HG02973 (cell line): Measurements from ENCODE around the gene POLR1D.

ENCODE experiments used
- ATAC-seq: cut with Tn5 transposase; IDR thresholded peaks from one replicate; pipeline ENCODE4 v1.9.1; 2021; ENCODE audit warnings: moderate library complexity; ENCODE audit not compliant: unreplicated experiment

POLR1D gene

GRCh38 chr13:27621366-27622101, at the start of gene POLR1D:
Gene POLR1D (plus strand): TSS chr13:27621892. CDS start chr13:27621984, 92 bp downstream.
- peak; percentile 60 for ATAC-seq

DNA sequence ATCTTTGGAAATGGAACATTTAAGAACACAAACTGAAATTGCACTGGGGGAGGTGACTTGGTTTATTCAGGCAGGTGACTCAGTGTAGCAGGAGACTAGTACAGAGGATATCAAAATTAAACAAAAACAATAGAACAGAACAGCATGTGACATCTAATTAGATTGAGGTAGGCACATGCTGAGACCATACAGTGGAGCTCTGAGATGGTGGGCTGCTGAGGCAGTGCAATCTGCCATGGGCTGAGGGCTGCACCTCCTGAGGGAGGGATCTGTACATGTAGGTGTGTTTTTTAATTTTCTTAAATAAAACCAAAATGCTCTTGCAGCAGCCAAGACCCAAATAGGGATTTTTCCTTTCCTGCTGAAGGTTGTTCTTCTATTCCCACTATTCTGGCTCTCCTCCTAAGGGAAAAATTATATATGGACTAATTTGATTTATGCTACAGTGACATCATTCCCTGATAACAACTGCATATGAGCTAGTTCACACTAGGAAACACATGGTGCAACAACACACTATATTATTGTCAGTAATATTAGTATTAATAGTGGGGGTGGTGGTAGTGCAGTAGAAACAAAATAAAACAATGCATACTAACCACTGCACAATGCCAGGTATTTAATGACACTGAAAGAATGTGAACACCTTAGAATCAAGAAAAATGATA, 49.3 kb upstream of the POLR1D start:
- no peak for ATAC-seq

DNA sequence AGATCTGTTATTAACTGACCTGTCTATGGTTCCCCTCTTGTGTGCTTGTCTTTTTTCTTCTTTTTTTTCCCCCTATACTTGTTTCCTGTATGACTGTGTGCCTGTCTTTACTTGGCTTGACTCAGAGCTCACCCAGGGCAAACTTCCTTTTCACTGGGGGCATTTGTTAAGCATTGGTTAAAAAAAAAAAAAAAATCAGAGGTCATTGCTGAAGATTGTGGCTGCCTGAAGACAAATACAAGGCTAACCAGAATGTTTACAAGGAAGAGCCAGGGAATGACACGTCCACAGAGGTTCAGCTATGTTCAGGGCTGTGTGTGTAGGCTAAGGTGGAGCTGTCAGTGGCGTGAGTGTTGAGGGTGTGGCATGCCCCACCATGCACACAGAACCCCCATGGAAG, 48.4 kb upstream of the POLR1D start:
- no peak for ATAC-seq

- ATAC-seq, result no peak
Measured at GRCh38 chr13:27574661-27575060, 47.0 kb upstream of the POLR1D start.

- no peak for ATAC-seq
Measured at GRCh38 chr13:27578121-27579030, 43.3 kb upstream of the POLR1D start.

DNA sequence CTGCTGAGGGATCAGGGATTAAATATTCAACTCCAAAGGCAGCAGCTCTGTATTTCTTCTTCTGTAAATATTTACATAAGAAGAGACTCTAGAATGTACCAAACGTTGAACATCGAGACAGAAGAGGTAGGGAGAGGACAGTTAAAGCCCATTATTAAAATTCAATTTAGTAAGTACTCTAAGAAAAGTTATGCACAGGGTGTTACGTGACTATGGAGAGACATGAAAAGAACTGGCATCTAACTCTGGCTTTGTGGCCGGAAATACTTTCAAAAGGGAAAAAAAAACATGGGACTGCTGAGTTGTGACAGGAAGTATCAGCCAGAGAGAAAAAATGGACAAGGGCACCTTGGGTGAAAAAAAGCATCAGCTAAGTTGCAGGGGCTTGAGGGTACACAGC, 38.0 kb upstream of the POLR1D start:
- no peak for ATAC-seq

- no peak for ATAC-seq
Measured at GRCh38 chr13:27587095-27587746, 34.5 kb upstream of the POLR1D start.

DNA sequence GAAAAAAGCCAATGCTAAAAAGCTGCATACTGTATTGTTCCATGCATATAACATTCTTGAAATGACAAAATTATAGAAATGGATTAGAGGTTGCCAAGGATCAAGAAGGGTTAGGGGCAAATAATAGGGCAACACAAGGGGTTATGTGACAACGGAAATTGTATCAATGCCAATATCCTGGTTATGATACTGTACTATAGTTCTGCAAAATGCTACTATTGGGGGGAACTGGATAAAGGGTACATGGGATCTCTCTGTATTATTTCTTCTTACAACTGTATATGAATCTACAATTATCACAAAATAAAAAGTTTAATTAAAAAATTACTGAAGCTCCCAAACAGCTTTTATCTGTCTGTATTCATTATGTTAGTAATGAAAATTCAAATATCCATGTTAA, 33.3 kb upstream of the POLR1D start:
- no peak for ATAC-seq

DNA sequence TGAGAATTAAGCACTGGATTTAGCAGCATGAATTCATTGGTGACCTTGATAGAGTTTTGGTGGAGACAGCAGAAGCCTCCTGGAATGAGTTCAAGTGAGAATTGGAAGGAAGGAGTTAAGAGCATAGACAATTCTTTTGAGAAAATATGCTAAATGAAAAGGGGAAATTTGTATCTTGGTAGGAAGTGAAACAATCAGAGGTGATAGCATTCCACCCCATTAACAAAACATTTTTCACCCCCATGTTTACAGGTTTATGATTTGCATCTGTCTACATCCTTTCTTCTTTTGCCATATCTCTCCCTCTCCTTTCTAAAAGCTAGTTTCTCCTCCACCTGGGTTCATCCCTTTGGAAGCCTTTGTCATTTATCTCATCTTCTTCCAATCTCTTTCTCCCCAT, 28.8 kb upstream of the POLR1D start:
- no peak for ATAC-seq

- peak; percentile 48 for ATAC-seq
Measured at GRCh38 chr13:27593267-27593666, 28.4 kb upstream of the POLR1D start.

DNA sequence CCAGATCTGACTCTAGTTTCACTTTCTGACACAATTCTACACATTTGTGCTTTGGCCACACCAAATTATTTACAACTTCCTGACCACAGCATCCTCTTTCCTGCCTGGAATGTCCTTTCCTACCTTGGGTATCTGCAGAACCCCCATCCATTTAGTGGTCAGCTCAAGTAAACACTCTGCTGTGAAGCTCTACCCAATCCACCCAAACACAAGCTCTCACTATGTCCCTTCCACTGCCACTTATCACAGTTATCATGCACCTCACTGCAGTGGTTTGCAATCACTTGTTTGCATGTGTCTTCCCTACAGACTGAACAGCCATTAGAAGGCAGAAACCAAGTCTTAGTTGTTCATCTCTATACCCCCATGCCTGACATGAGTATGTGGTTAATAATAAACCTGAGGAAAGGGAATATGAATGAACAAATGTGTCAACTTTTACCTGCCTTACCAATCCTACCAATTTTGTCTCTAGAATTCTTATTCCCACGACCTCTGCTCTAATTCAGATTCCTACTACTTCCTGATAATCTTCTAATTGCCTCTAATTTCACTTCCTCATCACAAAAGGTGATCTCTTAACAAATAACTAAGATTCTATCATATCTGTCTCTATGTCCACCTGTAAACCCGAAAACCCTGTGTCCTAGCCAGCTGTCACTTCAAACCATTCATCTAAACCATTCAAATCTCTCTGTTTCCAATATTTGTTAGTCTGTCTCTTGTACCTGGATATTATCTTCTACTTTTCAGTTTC, 26.5 kb upstream of the POLR1D start:
- ATAC-seq, result no peak

- ATAC-seq, result no peak
Measured at GRCh38 chr13:27599096-27599495, 22.6 kb upstream of the POLR1D start.

- ATAC-seq, result no peak
Measured at GRCh38 chr13:27599845-27600553, 21.7 kb upstream of the POLR1D start.

GRCh38 chr13:27600711-27601110, 21.0 kb upstream of the POLR1D start:
- ATAC-seq, result no peak

DNA sequence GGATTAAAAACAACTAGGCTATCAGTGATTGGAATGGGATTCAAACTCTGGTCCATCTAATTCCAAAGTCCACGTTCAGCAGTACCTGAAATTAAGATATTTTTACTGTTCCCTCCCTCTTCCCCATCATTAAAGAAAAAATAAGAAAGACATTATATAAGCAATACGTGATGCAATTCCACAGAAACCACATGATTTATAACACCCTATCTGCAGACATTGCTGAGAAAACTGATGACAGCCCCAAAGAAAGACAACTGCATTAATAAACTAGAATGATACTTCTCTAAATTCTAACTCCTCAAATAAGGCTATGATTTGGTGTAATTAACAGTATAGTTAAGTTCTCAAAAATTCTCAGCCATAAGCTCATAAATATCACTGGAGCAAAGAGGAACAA, 20.5 kb upstream of the POLR1D start:
- no peak for ATAC-seq

DNA sequence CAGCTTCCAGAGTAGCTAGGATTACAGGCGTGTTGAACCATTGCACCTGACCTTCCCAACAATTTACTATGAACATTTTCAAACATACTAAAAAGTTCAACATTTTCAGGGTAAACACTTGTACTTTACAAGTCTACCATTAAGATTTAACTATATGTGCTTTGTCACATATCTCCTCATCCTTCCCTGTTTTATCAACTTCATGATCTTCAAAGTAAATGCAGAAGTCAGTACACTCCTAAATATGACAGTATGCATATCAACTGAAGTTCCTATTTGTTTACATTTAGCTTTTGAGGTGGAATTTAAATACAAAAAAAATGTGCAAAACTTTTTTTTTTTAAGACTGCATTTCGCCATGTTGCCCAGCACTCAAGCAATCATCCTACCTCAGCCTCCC, 19.9 kb upstream of the POLR1D start:
- ATAC-seq, result no peak

GRCh38 chr13:27605099-27605498, 16.6 kb upstream of the POLR1D start:
- ATAC-seq, result no peak

GRCh38 chr13:27605610-27606200, 16.0 kb upstream of the POLR1D start:
- ATAC-seq, result no peak

DNA sequence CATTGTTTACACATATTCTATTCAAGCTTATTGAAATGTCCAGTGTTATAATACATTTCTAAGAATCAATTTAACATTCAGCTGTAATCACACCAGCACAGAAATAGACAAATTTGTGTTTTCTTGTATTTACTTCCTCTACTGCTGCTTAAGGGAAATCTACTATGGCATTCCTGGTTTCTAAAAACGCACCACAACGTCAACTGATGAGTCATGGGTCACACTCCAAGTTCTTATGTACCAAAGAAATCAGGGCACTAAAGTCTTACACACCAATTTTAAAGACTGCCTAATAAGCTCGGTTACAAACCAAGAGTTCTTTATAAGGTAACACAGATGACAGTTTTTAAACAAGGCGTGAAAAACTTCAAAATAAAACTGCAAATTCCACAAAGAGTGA, 14.6 kb upstream of the POLR1D start:
- no peak for ATAC-seq
